ENCODE data around the gene CCDC77. TPM values are rescaled to one million over a fixed set of nuclear protein-coding genes. Genes with fewer than 3 reads are reported as not detected.

Gene CCDC77
- total RNA-seq, 5 donors from 2014 or later (not counting 1 experiment from before 2014, with no cell fraction given): 9.7 to 14.6 (median 10.3) TPM

- H3K36me3 ChIP-seq (ENCODE audit: control insufficient read depth in 2 of 2, extremely low read depth in 1 of 2, insufficient read depth in 1 of 2, low read length in 1 of 2): no peaks in the 10 kb centered on the region
- WGBS (ENCODE audit: insufficient coverage): no CpG with 5 or more reads among the region's 6 CpGs
- H3K27ac ChIP-seq (ENCODE audit: low read length): no peak overlapping the region
- Mint-ChIP-seq H3K9me3 (no peaks in the 10 kb centered on the region), H3K27me3 (peaks cover 3 to 21% of the 10 kb centered on the region in 2 donors), H3K36me3 (no peaks in the 10 kb centered on the region), H3K4me1 (peaks cover 12 to 27% (median 23%) of the 10 kb centered on the region in 3 donors), H3K4me3 (no peak overlapping the region), H3K27ac (no peak overlapping the region)
- POLR2A ChIA-PET: no interaction called here
- DNase-seq (peak in 2 of 35 experiments; percentile 16 to 36), ATAC-seq (replicated peaks in 1 of 4) (no peak)
- H3K27me3 ChIP-seq (replicated peaks in 1 of 2; ENCODE audit: control insufficient read depth in 2 of 2, extremely low read depth in 1 of 2, insufficient read depth in 2 of 2, low read length in 1 of 2): peaks cover 0 to 19% of the 10 kb centered on the region in 2 experiments
- CTCF ChIA-PET: interaction anchor here in 1 of 2 donors (0.5 to 1.3 kb wide), 3 partner anchors 8 to 37 kb away, joined by 3 to 5 read pairs (median 3); no protein-coding TSS in a partner anchor
- no peaks in the 10 kb centered on the region for H3K9me3 ChIP-seq
- H3K4me3 ChIP-seq (ENCODE audit: control insufficient read depth in 1 of 2, extremely low read depth in 1 of 2, low read length in 1 of 2): no peak overlapping the region
- peaks cover 0 to 16% of the 10 kb centered on the region in 2 experiments for H3K4me1 ChIP-seq (ENCODE audit: control insufficient read depth in 1 of 2, extremely low read depth in 1 of 2, insufficient read depth in 2 of 2, low read length in 2 of 2)
Measured at GRCh38 chr12:462936-463705, 61.7 kb downstream of the CCDC77 start.

- no peak overlapping the region for H3K27ac ChIP-seq (ENCODE audit: low read length)
- Mint-ChIP-seq H3K27me3 (peaks cover 3 to 17% of the 10 kb centered on the region in 2 donors), H3K27ac (no peak overlapping the region), H3K4me3 (no peak overlapping the region), H3K9me3 (no peaks in the 10 kb centered on the region), H3K36me3 (no peaks in the 10 kb centered on the region), H3K4me1 (peaks cover 6 to 16% (median 12%) of the 10 kb centered on the region in 3 donors)
- ChIA-PET CTCF (interaction anchor here (0.5 to 1.3 kb wide), 3 partner anchors 10 to 79 kb away, joined by 3 to 5 read pairs (median 3); no protein-coding TSS in a partner anchor), POLR2A (interaction anchor here in 1 of 2 donors (0.7 kb wide), 1 partner anchor 23 kb away, joined by 4 read pairs; no protein-coding TSS in a partner anchor)
- ATAC-seq (replicated peaks in 1 of 4): no peak
- H3K27me3 ChIP-seq (replicated peaks in 1 of 2; ENCODE audit: control insufficient read depth in 2 of 2, extremely low read depth in 1 of 2, insufficient read depth in 2 of 2, low read length in 1 of 2): peaks cover 0 to 11% of the 10 kb centered on the region in 2 experiments
- 68% methylated on average over 12 of the region's 16 CpGs for WGBS (ENCODE audit: insufficient coverage)
- H3K4me3 ChIP-seq (ENCODE audit: control insufficient read depth in 1 of 2, extremely low read depth in 1 of 2, low read length in 1 of 2): no peak overlapping the region
- no peaks in the 10 kb centered on the region for H3K36me3 ChIP-seq (ENCODE audit: control insufficient read depth in 2 of 2, extremely low read depth in 1 of 2, insufficient read depth in 1 of 2, low read length in 1 of 2)
- H3K4me1 ChIP-seq (ENCODE audit: control insufficient read depth in 1 of 2, extremely low read depth in 1 of 2, insufficient read depth in 2 of 2, low read length in 2 of 2): peaks cover 0 to 8% of the 10 kb centered on the region in 2 experiments
- no peaks in the 10 kb centered on the region for H3K9me3 ChIP-seq
- no peak for DNase-seq
Measured at GRCh38 chr12:464484-465267, 63.2 kb downstream of the CCDC77 start.

- H3K4me1 Mint-ChIP-seq: peaks cover 3 to 14% (median 9%) of the 10 kb centered on the region in 3 donors
- DNase-seq: no peak
- H3K9me3 ChIP-seq: no peaks in the 10 kb centered on the region
- H3K4me3 ChIP-seq (ENCODE audit: control insufficient read depth in 1 of 2, extremely low read depth in 1 of 2, low read length in 1 of 2): no peak overlapping the region
- 95% methylated on average over 3 of the region's 8 CpGs for WGBS (ENCODE audit: insufficient coverage)
- H3K4me1 ChIP-seq (ENCODE audit: control insufficient read depth in 1 of 2, extremely low read depth in 1 of 2, insufficient read depth in 2 of 2, low read length in 2 of 2): peaks cover 0 to under 1% of the 10 kb centered on the region in 2 experiments
- no peak overlapping the region for H3K27ac ChIP-seq (ENCODE audit: low read length)
- H3K4me3 Mint-ChIP-seq: no peak overlapping the region
- H3K36me3 ChIP-seq (ENCODE audit: control insufficient read depth in 2 of 2, extremely low read depth in 1 of 2, insufficient read depth in 1 of 2, low read length in 1 of 2): no peaks in the 10 kb centered on the region
- ChIA-PET CTCF (no interaction called here), POLR2A (no interaction called here)
- H3K27me3 ChIP-seq (replicated peaks in 1 of 2; ENCODE audit: control insufficient read depth in 2 of 2, extremely low read depth in 1 of 2, insufficient read depth in 2 of 2, low read length in 1 of 2): peaks cover 0 to 5% of the 10 kb centered on the region in 2 experiments
- no peak overlapping the region for H3K27ac Mint-ChIP-seq
- no peaks in the 10 kb centered on the region for H3K9me3 Mint-ChIP-seq
- H3K27me3 Mint-ChIP-seq: peaks cover 1 to 15% of the 10 kb centered on the region in 2 donors
- no peaks in the 10 kb centered on the region for H3K36me3 Mint-ChIP-seq
- ATAC-seq (replicated peaks in 1 of 4): no peak
Measured at GRCh38 chr12:466039-466438, 64.6 kb downstream of the CCDC77 start.

- peaks cover 0 to 2% of the 10 kb centered on the region in 2 experiments for H3K27me3 ChIP-seq (replicated peaks in 1 of 2; ENCODE audit: control insufficient read depth in 2 of 2, extremely low read depth in 1 of 2, insufficient read depth in 2 of 2, low read length in 1 of 2)
- POLR2A ChIA-PET: no interaction called here
- CTCF ChIA-PET: no interaction called here
- no peak for DNase-seq
- H3K4me3 ChIP-seq (ENCODE audit: control insufficient read depth in 1 of 2, extremely low read depth in 1 of 2, low read length in 1 of 2): no peak overlapping the region
- H3K4me1 Mint-ChIP-seq: peaks cover 0 to 12% (median 6%) of the 10 kb centered on the region in 3 donors
- H3K27me3 Mint-ChIP-seq: peaks cover 0 to 9% of the 10 kb centered on the region in 2 donors
- no peak for ATAC-seq (replicated peaks in 1 of 4)
- H3K27ac Mint-ChIP-seq: no peak overlapping the region
- no peaks in the 10 kb centered on the region for H3K9me3 Mint-ChIP-seq
- no peak overlapping the region for H3K27ac ChIP-seq (ENCODE audit: low read length)
- H3K36me3 ChIP-seq (ENCODE audit: control insufficient read depth in 2 of 2, extremely low read depth in 1 of 2, insufficient read depth in 1 of 2, low read length in 1 of 2): no peaks in the 10 kb centered on the region
- no peaks in the 10 kb centered on the region for H3K9me3 ChIP-seq
- no peak overlapping the region for H3K4me3 Mint-ChIP-seq
- no peaks in the 10 kb centered on the region for H3K36me3 Mint-ChIP-seq
- no CpG with 5 or more reads among the region's 5 CpGs for WGBS (ENCODE audit: insufficient coverage)
- H3K4me1 ChIP-seq (ENCODE audit: control insufficient read depth in 1 of 2, extremely low read depth in 1 of 2, insufficient read depth in 2 of 2, low read length in 2 of 2): no peaks in the 10 kb centered on the region
Measured at GRCh38 chr12:466762-467161, 65.3 kb downstream of the CCDC77 start.

- ChIA-PET CTCF (interaction anchor here in 1 of 2 donors (0.6 kb wide), 1 partner anchor 72 kb away, joined by 3 read pairs; no protein-coding TSS in a partner anchor), POLR2A (interaction anchor here in 1 of 2 donors (0.6 kb wide), 1 partner anchor 1119 kb away, joined by 6 read pairs; no protein-coding TSS in a partner anchor)
- no peak overlapping the region for H3K27ac ChIP-seq (ENCODE audit: low read length)
- H3K9me3 ChIP-seq: no peaks in the 10 kb centered on the region
- H3K4me3 Mint-ChIP-seq: no peak overlapping the region
- no peaks in the 10 kb centered on the region for H3K36me3 ChIP-seq (ENCODE audit: control insufficient read depth in 2 of 2, extremely low read depth in 1 of 2, insufficient read depth in 1 of 2, low read length in 1 of 2)
- no peaks in the 10 kb centered on the region for H3K9me3 Mint-ChIP-seq
- DNase-seq (no peak), ATAC-seq (replicated peaks in 1 of 4) (no peak)
- H3K27me3 Mint-ChIP-seq: peaks cover 0 to 3% of the 10 kb centered on the region in 2 donors
- H3K36me3 Mint-ChIP-seq: no peaks in the 10 kb centered on the region
- H3K27me3 ChIP-seq (replicated peaks in 1 of 2; ENCODE audit: control insufficient read depth in 2 of 2, extremely low read depth in 1 of 2, insufficient read depth in 2 of 2, low read length in 1 of 2): peaks cover 0 to 2% of the 10 kb centered on the region in 2 experiments
- no peaks in the 10 kb centered on the region for H3K4me1 ChIP-seq (ENCODE audit: control insufficient read depth in 1 of 2, extremely low read depth in 1 of 2, insufficient read depth in 2 of 2, low read length in 2 of 2)
- no peak overlapping the region for H3K27ac Mint-ChIP-seq
- peaks cover 0 to 10% (median 6%) of the 10 kb centered on the region in 3 donors for H3K4me1 Mint-ChIP-seq
- no peak overlapping the region for H3K4me3 ChIP-seq (ENCODE audit: control insufficient read depth in 1 of 2, extremely low read depth in 1 of 2, low read length in 1 of 2)
- 100% methylated on average over 4 of the region's 6 CpGs for WGBS (ENCODE audit: insufficient coverage)
Measured at GRCh38 chr12:467591-467990, 66.1 kb downstream of the CCDC77 start.

GRCh38 chr12:468671-469389 lies 67.4 kb downstream of the CCDC77 start:
- H3K27ac Mint-ChIP-seq: no peak overlapping the region
- Histone ChIP-seq H3K27ac (ENCODE audit: low read length) (no peak overlapping the region), H3K4me3 (ENCODE audit: control insufficient read depth in 1 of 2, extremely low read depth in 1 of 2, low read length in 1 of 2) (no peak overlapping the region), H3K27me3 (replicated peaks in 1 of 2; ENCODE audit: control insufficient read depth in 2 of 2, extremely low read depth in 1 of 2, insufficient read depth in 2 of 2, low read length in 1 of 2) (peaks cover 0 to 2% of the 10 kb centered on the region in 2 experiments), H3K9me3 (no peaks in the 10 kb centered on the region), H3K36me3 (ENCODE audit: control insufficient read depth in 2 of 2, extremely low read depth in 1 of 2, insufficient read depth in 1 of 2, low read length in 1 of 2) (no peaks in the 10 kb centered on the region), H3K4me1 (ENCODE audit: control insufficient read depth in 1 of 2, extremely low read depth in 1 of 2, insufficient read depth in 2 of 2, low read length in 2 of 2) (no peaks in the 10 kb centered on the region)
- ChIA-PET POLR2A (no interaction called here), CTCF (no interaction called here)
- H3K9me3 Mint-ChIP-seq: no peaks in the 10 kb centered on the region
- no peak for ATAC-seq (replicated peaks in 1 of 4)
- no peaks in the 10 kb centered on the region for H3K4me1 Mint-ChIP-seq
- no peaks in the 10 kb centered on the region for H3K36me3 Mint-ChIP-seq
- no peak overlapping the region for H3K4me3 Mint-ChIP-seq
- no peak for DNase-seq
- peaks cover 5 to 8% of the 10 kb centered on the region in 2 donors for H3K27me3 Mint-ChIP-seq
- WGBS (ENCODE audit: insufficient coverage): 52% methylated on average over 5 of the region's 10 CpGs
